K562 (cell line): ENCODE data around the gene RPL18A. TPM values are rescaled to one million over a fixed set of nuclear protein-coding genes. Genes with fewer than 3 reads are reported as not detected.
A peak's percentile ranks its signal among the peaks of the same experiment; 100 is the strongest.

Experiments used
- BRCA1 ChIP-seq, 2 experiments: fragments of 450-650 bp in 1 of 2; sonication (generic) in 1 of 2; formaldehyde crosslinking in 1 of 2; IDR thresholded peaks; 2 replicates each; pipeline versions ENCODE4 v1.5.0 to v1.6.1; 2017 to 2020; ENCODE audit warnings: mild to moderate bottlenecking in 1 of 2, missing genetic modification reagents in 1 of 2
- CBFB ChIP-seq: sonication (generic); formaldehyde crosslinking; IDR thresholded peaks from 2 replicates; pipeline ENCODE4 v1.4.0; 2020; ENCODE audit warnings: mild to moderate bottlenecking, missing genetic modification reagents
- CEBPG ChIP-seq, 3 experiments: fragments of 200-800 bp in 1 of 3; sonication (Bioruptor generic) in 1 of 3; sonication (generic) in 1 of 3; formaldehyde crosslinking in 1 of 3; IDR thresholded peaks in 2 of 3; conservative IDR thresholded peaks in 1 of 3; 2 replicates each; pipeline versions ENCODE4 v1.6.1 to v1.8.0; 2016 to 2022; ENCODE audit warnings: missing compliant biosample characterization in 2 of 3, missing genetic modification characterization in 2 of 3, mild to moderate bottlenecking in 1 of 3, missing genetic modification reagents in 1 of 3
- COPS2 ChIP-seq: fragments of 450-650 bp; conservative IDR thresholded peaks from 2 replicates; pipeline ENCODE4 v1.6.1; 2016; ENCODE audit warnings: mild to moderate bottlenecking, moderate library complexity
- GTF2B ChIP-seq: IDR thresholded peaks from 2 replicates; pipeline ENCODE4 v1.6.1; 2011; ENCODE audit not compliant: insufficient read length; ENCODE audit errors: extremely low read depth
- HMG20A ChIP-seq: fragments of 450-650 bp; formaldehyde crosslinking; conservative IDR thresholded peaks from 2 replicates; pipeline ENCODE4 v1.4.0; 2020; ENCODE audit warnings: mild to moderate bottlenecking, mixed read lengths
- HMG20B ChIP-seq: fragments of 250-450 bp; sonication (Bioruptor Pico); IDR thresholded peaks from 2 replicates; pipeline ENCODE4 v1.5.0; 2021; ENCODE audit warnings: mild to moderate bottlenecking
- IRF2 ChIP-seq: sonication (generic); formaldehyde crosslinking; IDR thresholded peaks from 2 replicates; pipeline ENCODE4 v1.8.1; 2022; ENCODE audit warnings: mild to moderate bottlenecking, missing genetic modification reagents
- LCOR ChIP-seq: sonication (generic); formaldehyde crosslinking; IDR thresholded peaks from 2 replicates; pipeline ENCODE4 v1.8.0; 2022; ENCODE audit warnings: mild to moderate bottlenecking, missing genetic modification reagents
- PML ChIP-seq: IDR thresholded peaks from 2 replicates; pipeline ENCODE4 v1.6.1; 2012; ENCODE audit warnings: low read length, inconsistent platforms
- RFX5 ChIP-seq: IDR thresholded peaks from 2 replicates; pipeline ENCODE4 v1.6.1; 2011; ENCODE audit warnings: low read depth, mild to moderate bottlenecking, improper control_type of control experiment, low read length
- RUNX1 ChIP-seq: sonication (generic); IDR thresholded peaks from 2 replicates; pipeline ENCODE4 v1.6.1; 2016; ENCODE audit warnings: antibody characterized with exemption, low read depth
- SMC3 ChIP-seq: conservative IDR thresholded peaks from 2 replicates; pipeline ENCODE4 v1.6.1; 2011; ENCODE audit warnings: low read depth, low read length, improper control_type of control experiment; ENCODE audit not compliant: insufficient read depth
- ZNF174 ChIP-seq: fragments of 250-450 bp; sonication (Bioruptor Pico); IDR thresholded peaks from 2 replicates; pipeline ENCODE4 v1.4.0; 2020; ENCODE audit warnings: mild to moderate bottlenecking
- ZNF212 ChIP-seq: fragments of 450-650 bp; formaldehyde crosslinking; IDR thresholded peaks from 2 replicates; pipeline ENCODE4 v1.4.0; 2020; ENCODE audit warnings: mild to moderate bottlenecking
- ZNF217 ChIP-seq: sonication (generic); formaldehyde crosslinking; IDR thresholded peaks from 2 replicates; pipeline ENCODE4 v1.8.0; 2022; ENCODE audit warnings: mild to moderate bottlenecking, missing genetic modification reagents
- ZNF239 ChIP-seq: fragments of 250-450 bp; sonication (Bioruptor Pico); IDR thresholded peaks from 2 replicates; pipeline ENCODE4 v1.4.0; 2020; ENCODE audit warnings: mild to moderate bottlenecking
- polyA plus RNA-seq, 8 experiments: library from polyadenylated mRNA; depleted of rRNA in 4 of 8; stranded (reverse) in 5 of 8; unstranded in 3 of 8; fragments of >200 nt; fragmentation: Nextera tagmentation in 2 of 8; fragmentation: Illumina TruSeq in 1 of 8; extraction: Ambion mirVana in 2 of 8; extraction: Trizol in 1 of 8; gene quantifications; 2 replicates each; pipeline versions ENCODE4 v1.2.1 to v1.2.3, GENCODE V29; 2011 to 2014; ENCODE audit warnings: inconsistent platforms in 1 of 8, missing spikeins in 1 of 8
- total RNA-seq, 7 experiments: library from RNA; depleted of rRNA in 6 of 7; stranded (reverse); fragments of >200 nt in 6 of 7; fragmentation: Illumina TruSeq in 2 of 7; extraction: Trizol in 2 of 7; gene quantifications; 2 replicates each; pipeline versions ENCODE4 v1.2.1 to v1.2.3, GENCODE V29; 2011 to 2021; ENCODE audit warnings: low replicate concordance in 1 of 7
- TF ChIP-seq, protein P1 (sequence below): fragments of 250-450 bp; sonication (Bioruptor Pico); IDR thresholded peaks from 2 replicates; pipeline ENCODE4 v1.8.0; 2022; ENCODE audit warnings: inconsistent platforms, mild to moderate bottlenecking, moderate library complexity, borderline replicate concordance
- TF ChIP-seq, protein P2 (sequence below): conservative IDR thresholded peaks from 2 replicates; pipeline ENCODE4 v1.6.1; 2011; ENCODE audit warnings: low read depth, mild to moderate bottlenecking, low read length; ENCODE audit not compliant: control insufficient read depth
- TF ChIP-seq, protein P3 (sequence below), 3 experiments: fragments of 200-800 bp in 1 of 3; fragments of 250-450 bp in 1 of 3; fragments of 450-650 bp in 1 of 3; sonication (Bioruptor Pico) in 1 of 3; sonication (Bioruptor generic) in 1 of 3; formaldehyde crosslinking in 1 of 3; IDR thresholded peaks; 2 replicates each; pipeline versions ENCODE4 v1.6.1 to v1.8.0; 2016 to 2022; ENCODE audit warnings: mild to moderate bottlenecking in 2 of 3, missing genetic modification characterization in 2 of 3, missing compliant biosample characterization in 1 of 3, moderate library complexity in 1 of 3

Gene RPL18A
- total and polyA plus RNA-seq, 9 of the 15 experiments (the other 6 are each of a cell fraction or from before 2014, with no cell fraction given) = 626 to 2,882 (median 1,895) TPM

GRCh38 chr19:17841810-17842662 lies 17.7 kb upstream of the RPL18A start (continued):
- TF ChIP-seq, protein P1, sequence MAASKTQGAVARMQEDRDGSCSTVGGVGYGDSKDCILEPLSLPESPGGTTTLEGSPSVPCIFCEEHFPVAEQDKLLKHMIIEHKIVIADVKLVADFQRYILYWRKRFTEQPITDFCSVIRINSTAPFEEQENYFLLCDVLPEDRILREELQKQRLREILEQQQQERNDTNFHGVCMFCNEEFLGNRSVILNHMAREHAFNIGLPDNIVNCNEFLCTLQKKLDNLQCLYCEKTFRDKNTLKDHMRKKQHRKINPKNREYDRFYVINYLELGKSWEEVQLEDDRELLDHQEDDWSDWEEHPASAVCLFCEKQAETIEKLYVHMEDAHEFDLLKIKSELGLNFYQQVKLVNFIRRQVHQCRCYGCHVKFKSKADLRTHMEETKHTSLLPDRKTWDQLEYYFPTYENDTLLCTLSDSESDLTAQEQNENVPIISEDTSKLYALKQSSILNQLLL (CRISPR knock-in tag) = no peak
- no peak for TF ChIP-seq PML
- TF ChIP-seq, protein P2, sequence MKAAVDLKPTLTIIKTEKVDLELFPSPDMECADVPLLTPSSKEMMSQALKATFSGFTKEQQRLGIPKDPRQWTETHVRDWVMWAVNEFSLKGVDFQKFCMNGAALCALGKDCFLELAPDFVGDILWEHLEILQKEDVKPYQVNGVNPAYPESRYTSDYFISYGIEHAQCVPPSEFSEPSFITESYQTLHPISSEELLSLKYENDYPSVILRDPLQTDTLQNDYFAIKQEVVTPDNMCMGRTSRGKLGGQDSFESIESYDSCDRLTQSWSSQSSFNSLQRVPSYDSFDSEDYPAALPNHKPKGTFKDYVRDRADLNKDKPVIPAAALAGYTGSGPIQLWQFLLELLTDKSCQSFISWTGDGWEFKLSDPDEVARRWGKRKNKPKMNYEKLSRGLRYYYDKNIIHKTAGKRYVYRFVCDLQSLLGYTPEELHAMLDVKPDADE = 0 out of 2 replicates have a peak, but pooled peaks have one; percentile 40
- 0 out of 2 replicates have a peak, but pooled peaks have one; percentile 39 for TF ChIP-seq IRF2 (CRISPR knock-in tag)
- TF ChIP-seq ZNF174 (CRISPR knock-in tag) = no peak
- TF ChIP-seq HMG20B = no peak
- TF ChIP-seq GTF2B = no peak
- TF ChIP-seq ZNF239 (CRISPR knock-in tag) = no peak
- TF ChIP-seq CEBPG (CRISPR knock-in tag; IDR thresholded peaks at IDR 0.05) = peak; percentile 28; the same call in 1 of the 2 replicates
- no peak for TF ChIP-seq CEBPG (tag; conservative IDR thresholded peaks at IDR 0.05 in 1 of 2, IDR thresholded peaks at IDR 0.05 in 1 of 2)
- TF ChIP-seq SMC3 = no peak
- no peak for TF ChIP-seq ZNF217 (CRISPR knock-in tag)
- no peak for TF ChIP-seq HMG20A
- TF ChIP-seq RUNX1 = no peak
- TF ChIP-seq, protein P3, sequence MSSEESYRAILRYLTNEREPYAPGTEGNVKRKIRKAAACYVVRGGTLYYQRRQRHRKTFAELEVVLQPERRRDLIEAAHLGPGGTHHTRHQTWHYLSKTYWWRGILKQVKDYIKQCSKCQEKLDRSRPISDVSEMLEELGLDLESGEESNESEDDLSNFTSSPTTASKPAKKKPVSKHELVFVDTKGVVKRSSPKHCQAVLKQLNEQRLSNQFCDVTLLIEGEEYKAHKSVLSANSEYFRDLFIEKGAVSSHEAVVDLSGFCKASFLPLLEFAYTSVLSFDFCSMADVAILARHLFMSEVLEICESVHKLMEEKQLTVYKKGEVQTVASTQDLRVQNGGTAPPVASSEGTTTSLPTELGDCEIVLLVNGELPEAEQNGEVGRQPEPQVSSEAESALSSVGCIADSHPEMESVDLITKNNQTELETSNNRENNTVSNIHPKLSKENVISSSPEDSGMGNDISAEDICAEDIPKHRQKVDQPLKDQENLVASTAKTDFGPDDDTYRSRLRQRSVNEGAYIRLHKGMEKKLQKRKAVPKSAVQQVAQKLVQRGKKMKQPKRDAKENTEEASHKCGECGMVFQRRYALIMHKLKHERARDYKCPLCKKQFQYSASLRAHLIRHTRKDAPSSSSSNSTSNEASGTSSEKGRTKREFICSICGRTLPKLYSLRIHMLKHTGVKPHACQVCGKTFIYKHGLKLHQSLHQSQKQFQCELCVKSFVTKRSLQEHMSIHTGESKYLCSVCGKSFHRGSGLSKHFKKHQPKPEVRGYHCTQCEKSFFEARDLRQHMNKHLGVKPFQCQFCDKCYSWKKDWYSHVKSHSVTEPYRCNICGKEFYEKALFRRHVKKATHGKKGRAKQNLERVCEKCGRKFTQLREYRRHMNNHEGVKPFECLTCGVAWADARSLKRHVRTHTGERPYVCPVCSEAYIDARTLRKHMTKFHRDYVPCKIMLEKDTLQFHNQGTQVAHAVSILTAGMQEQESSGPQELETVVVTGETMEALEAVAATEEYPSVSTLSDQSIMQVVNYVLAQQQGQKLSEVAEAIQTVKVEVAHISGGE (CRISPR knock-in tag; IDR thresholded peaks at IDR 0.05) = no peak
- TF ChIP-seq COPS2 = no peak
- TF ChIP-seq CBFB (CRISPR knock-in tag) = no peak
- TF ChIP-seq BRCA1 (IDR thresholded peaks at IDR 0.05) = no peak
- no peak for TF ChIP-seq BRCA1 (CRISPR knock-in tag; IDR thresholded peaks at IDR 0.05)
- TF ChIP-seq RFX5 = no peak
- no peak for TF ChIP-seq ZNF212 (CRISPR knock-in tag)
- TF ChIP-seq LCOR = peak; percentile 78; the same call in 1 of the 2 replicates
